Measurements from ENCODE around the gene SLC6A11.

The SLC6A11 gene

GRCh38 chr3:10985181-10985580 is 169.2 kb downstream of the SLC6A11 start:
- no peak for DNase-seq

- DNase-seq, result no peak
Measured at GRCh38 chr3:10986592-10986991, 170.6 kb downstream of the SLC6A11 start.

- no peak for DNase-seq
Measured at GRCh38 chr3:10988001-10988665, 172.1 kb downstream of the SLC6A11 start.

GRCh38 chr3:10988991-10989484 is 173.0 kb downstream of the SLC6A11 start:
- DNase-seq, result no peak
